H1 (cell line): ENCODE measurements around the gene RAB24. TPM values are rescaled to one million over a fixed set of nuclear protein-coding genes. Genes with fewer than 3 reads are reported as not detected.

Experiments used
- CTCF ChIA-PET: fragments of 300-600 bp; sonication (Branson Sonifier 250); formaldehyde crosslinking; loops from one replicate; lab custom pipeline; 2021; ENCODE audit not compliant: partially characterized antibody; lab: Charles Lee
- POLR2A ChIA-PET: fragments of 300-600 bp; sonication (Branson Sonifier 250); formaldehyde crosslinking; loops from one replicate; lab custom pipeline; 2021; ENCODE audit warnings: inconsistent platforms; ENCODE audit not compliant: partially characterized antibody; lab: Charles Lee
- DNase-seq, 2 experiments: peaks; one replicate each; pipeline versions ENCODE4 v3.0.0 to v3.0.0-alpha.2; 2010 to 2022; ENCODE audit warnings: low spot score in 2 of 2, low read depth in 1 of 2, mixed read lengths in 1 of 2
- FAIRE-seq: peaks from 2 replicates; lab custom pipeline; 2011; peaks lifted over from hg19 to GRCh38; lab: Jason Lieb, UNC
- H2AFZ ChIP-seq: 2 replicates; pipeline ENCODE4 v1.8.1; 2012; ENCODE audit warnings: low read length, inconsistent platforms
- H2AK5ac ChIP-seq: 2 replicates; pipeline ENCODE4 v1.6.1; 2013; ENCODE audit warnings: low read depth, low read length
- H2BK120ac ChIP-seq: replicated peaks from 2 replicates; pipeline ENCODE3; 2013; ENCODE audit warnings: low read depth, low read length, inconsistent platforms
- H2BK12ac ChIP-seq: 2 replicates; pipeline ENCODE4 v1.6.1; 2013; ENCODE audit warnings: low read depth, low read length
- H2BK15ac ChIP-seq: 2 replicates; pipeline ENCODE4 v1.6.1; 2013; ENCODE audit warnings: low read length
- H2BK20ac ChIP-seq: 2 replicates; pipeline ENCODE4 v1.6.1; 2013; ENCODE audit warnings: low read length
- H2BK5ac ChIP-seq: 2 replicates; pipeline ENCODE4 v1.6.1; 2013; ENCODE audit warnings: low read depth, low read length
- H3K14ac ChIP-seq: 2 replicates; pipeline ENCODE4 v1.6.1; 2013; ENCODE audit warnings: inconsistent platforms; ENCODE audit not compliant: insufficient read length
- H3K18ac ChIP-seq: 2 replicates; pipeline ENCODE4 v1.6.1; 2013; ENCODE audit warnings: low read length; ENCODE audit errors: extremely low read depth
- H3K23ac ChIP-seq: 2 replicates; pipeline ENCODE4 v1.6.1; 2013; ENCODE audit warnings: inconsistent platforms; ENCODE audit not compliant: insufficient read length
- H3K23me2 ChIP-seq: 2 replicates; pipeline ENCODE4 v1.6.1; 2013; ENCODE audit warnings: low read depth, low read length
- H3K27ac ChIP-seq: 2 replicates; pipeline ENCODE4 v1.6.1; 2011; ENCODE audit warnings: low read depth, low read length, inconsistent platforms
- H3K27me3 ChIP-seq, 4 experiments: replicated peaks in 1 of 4; 1 replicate in 1 of 4; 2 replicates in 3 of 4; pipeline versions ENCODE4 v1.6.1 to v1.8.1; 2011 to 2013; ENCODE audit warnings: low read length in 3 of 4, mild to moderate bottlenecking in 3 of 4, inconsistent platforms in 2 of 4, mixed read lengths in 2 of 4, moderate library complexity in 1 of 4; ENCODE audit not compliant: control insufficient read depth in 3 of 4, insufficient read depth in 3 of 4; ENCODE audit errors: extremely low read depth in 1 of 4
- H3K36me3 ChIP-seq, 4 experiments: 2 replicates each; pipeline versions ENCODE4 v1.6.1 to v1.8.1; 2011 to 2013; ENCODE audit warnings: mild to moderate bottlenecking in 4 of 4, low read length in 3 of 4, moderate library complexity in 2 of 4, control low read depth in 1 of 4, inconsistent platforms in 1 of 4; ENCODE audit not compliant: insufficient read depth in 4 of 4, control insufficient read depth in 2 of 4
- H3K4ac ChIP-seq: replicated peaks from 2 replicates; pipeline ENCODE3; 2013; ENCODE audit warnings: low read length, low read depth, mixed read lengths, inconsistent platforms; ENCODE audit not compliant: insufficient read length
- H3K4me1 ChIP-seq, 4 experiments: replicated peaks in 1 of 4; 1 replicate in 1 of 4; 2 replicates in 3 of 4; pipeline versions ENCODE4 v1.6.1 to v1.8.1; 2011 to 2013; ENCODE audit warnings: low read length in 3 of 4, inconsistent platforms in 2 of 4, mixed read lengths in 1 of 4; ENCODE audit not compliant: insufficient read depth in 4 of 4, control insufficient read depth in 3 of 4
- H3K4me2 ChIP-seq, 2 experiments: 2 replicates each; pipeline versions ENCODE4 v1.6.1 to v1.8.1; 2011 to 2013; ENCODE audit warnings: low read depth in 2 of 2, low read length in 2 of 2, control low read depth in 1 of 2, inconsistent platforms in 1 of 2, mild to moderate bottlenecking in 1 of 2; ENCODE audit not compliant: insufficient read depth in 1 of 2
- H3K4me3 ChIP-seq, 4 experiments: fragments of 200-600, 300-600 bp in 1 of 4; sonication (generic), shearing (Covaris generic), sonication (Bioruptor Twin) in 1 of 4; 2 replicates each; pipeline versions ENCODE4 v1.5.1 to v1.8.1; 2011 to 2016; ENCODE audit warnings: low read length in 4 of 4, low read depth in 3 of 4, control low read depth in 2 of 4, inconsistent platforms in 2 of 4, mild to moderate bottlenecking in 2 of 4, mixed read lengths in 1 of 4, moderate library complexity in 1 of 4; ENCODE audit not compliant: insufficient read depth in 2 of 4; ENCODE audit errors: extremely low read depth in 1 of 4
- H3K56ac ChIP-seq: replicated peaks from 2 replicates; pipeline ENCODE3; 2013; ENCODE audit warnings: low read depth, mild to moderate bottlenecking, mixed read lengths, low read length, inconsistent platforms; ENCODE audit not compliant: insufficient read length
- H3K79me1 ChIP-seq: 2 replicates; pipeline ENCODE4 v1.6.1; 2013; ENCODE audit warnings: low read depth, low read length, control low read depth
- H3K79me2 ChIP-seq, 2 experiments: 2 replicates each; pipeline versions ENCODE4 v1.6.1 to v1.8.1; 2012 to 2013; ENCODE audit warnings: low read length in 2 of 2, mild to moderate bottlenecking in 2 of 2, inconsistent platforms in 1 of 2; ENCODE audit not compliant: insufficient read depth in 2 of 2, control insufficient read depth in 1 of 2
- H3K9ac ChIP-seq, 4 experiments: replicated peaks in 1 of 4; 1 replicate in 1 of 4; 2 replicates in 3 of 4; pipeline versions ENCODE4 v1.6.1 to v1.8.1; 2011 to 2013; ENCODE audit warnings: low read depth in 3 of 4, low read length in 3 of 4, control low read depth in 2 of 4, mild to moderate bottlenecking in 2 of 4, moderate library complexity in 2 of 4, inconsistent platforms in 1 of 4; ENCODE audit errors: extremely low read depth in 1 of 4
- H3K9me3 ChIP-seq, 2 experiments: 2 replicates each; pipeline versions ENCODE4 v1.6.1 to v1.8.1; 2012 to 2013; ENCODE audit warnings: mild to moderate bottlenecking in 2 of 2, moderate library complexity in 2 of 2, control low read depth in 1 of 2, inconsistent platforms in 1 of 2, low read depth in 1 of 2, low read length in 1 of 2, mixed read lengths in 1 of 2; ENCODE audit not compliant: insufficient read depth in 2 of 2
- H4K20me1 ChIP-seq, 2 experiments: replicated peaks in 1 of 2; 2 replicates each; pipeline versions ENCODE3 to v1.8.1; 2011 to 2013; ENCODE audit warnings: inconsistent platforms in 2 of 2, low read length in 2 of 2, mild to moderate bottlenecking in 1 of 2; ENCODE audit not compliant: insufficient read depth in 2 of 2, control insufficient read depth in 1 of 2
- H4K5ac ChIP-seq: 2 replicates; pipeline ENCODE4 v1.6.1; 2013; ENCODE audit warnings: low read length, low read depth, mixed read lengths, inconsistent platforms; ENCODE audit not compliant: insufficient read length
- H4K8ac ChIP-seq: 2 replicates; pipeline ENCODE4 v1.8.0; 2013; ENCODE audit warnings: mild to moderate bottlenecking, moderate library complexity, low read length, inconsistent platforms; ENCODE audit not compliant: insufficient read depth; ENCODE audit errors: extremely low read depth
- H4K91ac ChIP-seq: replicated peaks from 2 replicates; pipeline ENCODE3; 2013; ENCODE audit warnings: low read length, mixed read lengths, inconsistent platforms; ENCODE audit not compliant: insufficient read length
- POLR2A ChIP-seq, 2 experiments: IDR thresholded peaks; 1 replicate in 1 of 2; 2 replicates in 1 of 2; pipeline ENCODE4 v1.6.1; 2011; ENCODE audit warnings: low read depth in 2 of 2, low read length in 2 of 2, mild to moderate bottlenecking in 2 of 2; ENCODE audit errors: control extremely low read depth in 1 of 2
- SP1 ChIP-seq: IDR thresholded peaks from 2 replicates; pipeline ENCODE4 v1.6.1; 2011; ENCODE audit warnings: low read depth, low read length
- SP4 ChIP-seq: IDR thresholded peaks from 2 replicates; pipeline ENCODE4 v1.6.1; 2012; ENCODE audit warnings: low read length, inconsistent platforms
- WGBS, 2 experiments: shearing (Covaris generic) in 1 of 2; methylation state at CpG; one replicate each; pipeline versions ENCODE4 v1.1.6 to v1.1.7; 2013 to 2015; ENCODE audit warnings: low lambda C conversion rate in 2 of 2, mixed read lengths in 2 of 2, inconsistent platforms in 1 of 2, low coverage in 1 of 2, missing lambda C conversion rate in 1 of 2; ENCODE audit not compliant: insufficient replicate concordance in 2 of 2, insufficient coverage in 1 of 2, insufficient read length in 1 of 2; ENCODE audit errors: extremely low coverage in 1 of 2, missing lambda C conversion rate in 1 of 2; 5-methylcytosine and 5-hydroxymethylcytosine counted together
- polyA plus RNA-seq, 7 experiments: library from polyadenylated mRNA; depleted of rRNA in 3 of 7; stranded (reverse) in 5 of 7; unstranded in 2 of 7; fragments of >200 nt in 5 of 7; fragments of 200-250 nt in 2 of 7; gene quantifications; 1 replicate in 5 of 7; 2 replicates in 1 of 7; 4 replicates in 1 of 7; pipeline versions ENCODE4 v1.2.1 to v1.2.3, GENCODE V29; 2011 to 2013; ENCODE audit warnings: missing spikeins in 2 of 7, mixed read lengths in 2 of 7
- total RNA-seq: library from RNA; stranded (reverse); fragmentation: NEBNext Ultra II Directional; extraction: Animal tissue kit (Norgen Biotek cat#: 25700); gene quantifications from 2 replicates; pipeline ENCODE4 v1.2.1, GENCODE V29; 2021

The RAB24 gene
- total and polyA plus RNA-seq, 2 of the 8 experiments (the other 6 are each of a cell fraction or from before 2014, with no cell fraction given), result 18.8 to 33.8 TPM

- CTCF ChIA-PET, result interaction anchor here (0.5 to 11.2 kb wide), 17 partner anchors 10 to 102 kb away, joined by 3 to 142 read pairs (median 6); no protein-coding TSS in a partner anchor
- H3K18ac ChIP-seq, result no peak overlapping the region
- H3K4ac ChIP-seq, result peak overlapping the region; percentile 36
- peaks cover 15 to 52% of the 10 kb centered on the region in 2 experiments for H3K79me2 ChIP-seq
- H3K36me3 ChIP-seq, result peaks cover 0 to 7% (median 4%) of the 10 kb centered on the region in 4 experiments; a peak in 4 of 8 replicates
- H4K91ac ChIP-seq, result peak overlapping the region; percentile 58
- no peak overlapping the region for H2BK120ac ChIP-seq
- 0 out of 7 replicates have a peak, but pooled peaks cover 0 to 3% (median 0%) of the 10 kb centered on the region in 4 experiments for H3K27me3 ChIP-seq
- H2BK12ac ChIP-seq, result no peak overlapping the region; the same call in 1 of the 2 replicates
- no peak overlapping the region; the same call in 1 of the 2 replicates for H2BK15ac ChIP-seq
- peak overlapping the region; percentile 90 to 94 for H3K4me2 ChIP-seq
- TF ChIP-seq SP4 (no peak), POLR2A (IDR thresholded peaks at IDR 0.05; ENCODE audit: control extremely low read depth in 1 of 2, low read depth in 2 of 2, low read length in 2 of 2) (no peak), SP1 (no peak)
- H3K56ac ChIP-seq, result peak overlapping the region; percentile 5
- H4K20me1 ChIP-seq, result peaks cover 5% of the 10 kb centered on the region in 2 experiments
- H4K5ac ChIP-seq, result no peak overlapping the region
- H3K79me1 ChIP-seq, result peaks cover 18% of the 10 kb centered on the region
- H3K9ac ChIP-seq, result peak overlapping the region in 3 of 4 experiments; percentile 94; a peak in 6 of 7 replicates
- H3K27ac ChIP-seq, result peak overlapping the region; percentile 94; the same call in 1 of the 2 replicates
- H3K9me3 ChIP-seq, result no peaks in the 10 kb centered on the region
- H2AK5ac ChIP-seq, result no peak overlapping the region; the same call in 1 of the 2 replicates
- no peak overlapping the region for H3K23ac ChIP-seq
- no peak for DNase-seq
- POLR2A ChIA-PET, result interaction anchor here (0.8 to 8.1 kb wide), 16 partner anchors 9 to 146 kb away, joined by 3 to 66 read pairs (median 7); partner anchors contain the start of genes GRK6 and PDLIM7
- no peak overlapping the region for H3K14ac ChIP-seq
- WGBS, 2 experiments, result 25% methylated on average over 19 of the region's 19 CpGs; no CpG with 5 or more reads in 1 of the 2 experiments
- peak overlapping the region; percentile 83; the same call in 1 of the 2 replicates for H4K8ac ChIP-seq
- H3K23me2 ChIP-seq, result peaks cover 8% of the 10 kb centered on the region
- peak overlapping the region; percentile 82; the same call in 1 of the 2 replicates for H2BK5ac ChIP-seq
- peak overlapping the region; percentile 80 to 100 (median 94) for H3K4me3 ChIP-seq
- H3K4me1 ChIP-seq, result peaks cover 0 to 13% (median 4%) of the 10 kb centered on the region in 4 experiments; a peak in 3 of 7 replicates
- H2BK20ac ChIP-seq, result no peak overlapping the region
- no peak for FAIRE-seq
- peak overlapping the region; percentile 97 for H2AFZ ChIP-seq
Measured at GRCh38 chr5:177350776-177351391, 47.4 kb upstream of the RAB24 start.
